ENCODE measurements around the gene CD9. TPM values are rescaled to one million over a fixed set of nuclear protein-coding genes. Genes with fewer than 3 reads are reported as not detected.

Gene CD9
- total and polyA plus RNA-seq, 4 experiments from 2014 or later, result 1.4 to 5.8 (median 4.4) TPM

DNA sequence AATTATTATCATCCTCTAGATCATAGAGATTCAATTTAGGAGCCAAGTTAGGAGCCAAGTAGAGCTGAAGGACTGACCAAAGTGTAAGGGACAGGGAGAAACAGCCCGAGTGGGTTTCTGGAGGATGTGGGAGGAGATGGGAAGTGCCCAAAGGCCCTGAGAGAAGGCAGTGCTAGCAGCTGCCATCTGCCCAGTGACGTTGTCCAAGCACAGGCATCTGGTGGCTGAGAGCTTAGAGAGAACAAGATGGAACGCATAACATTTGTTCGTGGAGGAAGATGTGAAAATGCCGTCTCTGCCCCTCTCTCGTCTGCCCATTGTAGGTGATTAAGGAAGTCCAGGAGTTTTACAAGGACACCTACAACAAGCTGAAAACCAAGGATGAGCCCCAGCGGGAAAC, 34.7 kb downstream of the CD9 start:
- no peaks in the 10 kb centered on the region for H3K9me3 ChIP-seq (ENCODE audit: control insufficient read depth in 1 of 2, low read length in 2 of 2)
- peaks cover 24% of the 10 kb centered on the region for H3K4me1 ChIP-seq (ENCODE audit: insufficient read depth, low read length)
- Mint-ChIP-seq H3K9me3 (peaks cover 0 to 2% (median 0%) of the 10 kb centered on the region in 8 donors), H3K4me1 (peaks cover 12 to 33% (median 16%) of the 10 kb centered on the region in 4 donors), H3K36me3 (no peaks in the 10 kb centered on the region), H3K27me3 (peaks cover 6 to 12% of the 10 kb centered on the region in 2 donors), H3K4me3 (no peak overlapping the region), H3K27ac (peak overlapping the region in 1 of 7 donors; percentile 54)
- ChIA-PET POLR2A (ENCODE audit: partially characterized antibody) (no interaction called here), CTCF (ENCODE audit: partially characterized antibody) (interaction anchor here (1.3 to 1.4 kb wide), 2 partner anchors 44 to 246 kb away, joined by 3 to 4 read pairs; no protein-coding TSS in a partner anchor)
- H3K36me3 ChIP-seq (ENCODE audit: insufficient read depth, low read length), result no peaks in the 10 kb centered on the region
- no peak for DNase-seq
- H3K27ac ChIP-seq (ENCODE audit: low read depth, low read length), result no peak overlapping the region
- intact Hi-C loops (cut with micrococcal nuclease), result no loop called here
- H3K27me3 ChIP-seq (ENCODE audit: insufficient read depth, low read length), result no peaks in the 10 kb centered on the region
- no peak overlapping the region for H3K4me3 ChIP-seq (ENCODE audit: low read length in 2 of 2)

DNA sequence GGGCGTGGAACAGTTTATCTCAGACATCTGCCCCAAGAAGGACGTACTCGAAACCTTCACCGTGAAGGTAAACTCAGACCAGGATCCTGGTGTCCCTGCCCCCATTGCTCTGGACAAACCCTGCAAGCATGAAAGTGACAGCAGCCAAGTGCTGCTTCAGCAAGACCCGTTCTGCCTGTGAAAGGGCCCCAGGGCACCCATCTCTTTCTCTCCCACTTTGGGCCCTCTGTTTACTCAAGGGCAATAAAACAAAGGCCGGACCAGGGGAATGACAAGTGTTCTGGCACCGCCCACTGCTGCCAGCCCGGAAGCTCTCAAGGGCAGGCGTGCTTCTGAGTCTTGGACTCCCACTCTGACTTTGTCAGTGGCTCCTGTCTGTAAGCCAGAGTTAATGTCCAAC, 35.3 kb downstream of the CD9 start:
- Mint-ChIP-seq H3K4me1 (peaks cover 7 to 27% (median 14%) of the 10 kb centered on the region in 4 donors), H3K27ac (no peak overlapping the region), H3K9me3 (peaks cover 0 to 2% (median 0%) of the 10 kb centered on the region in 8 donors), H3K27me3 (peaks cover 6 to 12% of the 10 kb centered on the region in 2 donors), H3K36me3 (no peaks in the 10 kb centered on the region), H3K4me3 (no peak overlapping the region)
- no peak overlapping the region for H3K4me3 ChIP-seq (ENCODE audit: low read length in 2 of 2)
- no peaks in the 10 kb centered on the region for H3K27me3 ChIP-seq (ENCODE audit: insufficient read depth, low read length)
- DNase-seq, result no peak
- intact Hi-C loops (cut with micrococcal nuclease), result no loop called here
- peaks cover 18% of the 10 kb centered on the region for H3K4me1 ChIP-seq (ENCODE audit: insufficient read depth, low read length)
- no peak overlapping the region for H3K27ac ChIP-seq (ENCODE audit: low read depth, low read length)
- CTCF ChIA-PET (ENCODE audit: partially characterized antibody), result interaction anchor here (1.4 kb wide), 1 partner anchor 43 kb away, joined by 4 read pairs; no protein-coding TSS in a partner anchor
- POLR2A ChIA-PET (ENCODE audit: partially characterized antibody), result no interaction called here
- no peaks in the 10 kb centered on the region for H3K9me3 ChIP-seq (ENCODE audit: control insufficient read depth in 1 of 2, low read length in 2 of 2)
- H3K36me3 ChIP-seq (ENCODE audit: insufficient read depth, low read length), result no peaks in the 10 kb centered on the region

DNA sequence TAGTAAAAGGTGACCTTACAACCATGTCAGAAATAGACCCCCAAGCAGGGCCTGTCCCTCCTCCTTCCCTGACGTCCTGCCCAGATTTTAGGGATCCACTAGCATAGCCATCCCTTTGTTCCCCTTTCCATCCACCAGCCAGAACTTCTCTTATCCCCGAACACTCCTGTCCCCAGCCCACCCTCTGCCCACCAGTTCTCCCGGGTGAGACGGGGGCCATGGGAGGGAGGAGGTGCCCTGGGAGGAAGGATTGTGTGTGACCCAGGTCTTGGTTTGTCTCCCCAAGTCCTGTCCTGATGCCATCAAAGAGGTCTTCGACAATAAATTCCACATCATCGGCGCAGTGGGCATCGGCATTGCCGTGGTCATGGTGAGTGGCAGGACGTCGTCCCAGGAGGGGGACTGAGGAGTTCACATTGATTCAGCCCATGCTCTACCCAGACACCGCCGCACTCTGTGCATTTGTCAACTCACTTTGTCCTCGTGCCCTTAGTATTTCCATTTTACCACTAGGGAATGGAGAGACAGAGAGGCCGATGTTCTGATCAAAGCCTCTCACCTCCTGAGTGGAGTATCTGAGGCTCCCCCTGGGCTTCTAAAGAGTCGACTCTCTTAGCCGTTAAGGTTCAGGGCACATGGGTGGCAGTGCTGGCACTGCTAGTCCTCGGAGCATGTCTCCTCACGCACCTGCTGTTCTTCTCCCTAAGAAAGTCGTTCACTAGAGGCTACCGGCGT, 35.9 kb downstream of the CD9 start:
- Mint-ChIP-seq H3K9me3 (peaks cover 0 to 2% (median 0%) of the 10 kb centered on the region in 8 donors), H3K36me3 (no peaks in the 10 kb centered on the region), H3K4me1 (peaks cover 2 to 21% (median 8%) of the 10 kb centered on the region in 4 donors), H3K27ac (no peak overlapping the region), H3K4me3 (no peak overlapping the region), H3K27me3 (peaks cover 6 to 12% of the 10 kb centered on the region in 2 donors)
- peaks cover 12% of the 10 kb centered on the region for H3K4me1 ChIP-seq (ENCODE audit: insufficient read depth, low read length)
- no peak overlapping the region for H3K4me3 ChIP-seq (ENCODE audit: low read length in 2 of 2)
- intact Hi-C loops (cut with micrococcal nuclease), result no loop called here
- POLR2A ChIA-PET (ENCODE audit: partially characterized antibody), result no interaction called here
- no peak overlapping the region for H3K27ac ChIP-seq (ENCODE audit: low read depth, low read length)
- no peaks in the 10 kb centered on the region for H3K27me3 ChIP-seq (ENCODE audit: insufficient read depth, low read length)
- no peaks in the 10 kb centered on the region for H3K36me3 ChIP-seq (ENCODE audit: insufficient read depth, low read length)
- DNase-seq, result no peak
- H3K9me3 ChIP-seq (ENCODE audit: control insufficient read depth in 1 of 2, low read length in 2 of 2), result no peaks in the 10 kb centered on the region
- CTCF ChIA-PET (ENCODE audit: partially characterized antibody), result no interaction called here

- Histone ChIP-seq H3K27me3 (ENCODE audit: insufficient read depth, low read length) (no peaks in the 10 kb centered on the region), H3K9me3 (ENCODE audit: control insufficient read depth in 1 of 2, low read length in 2 of 2) (no peaks in the 10 kb centered on the region), H3K36me3 (ENCODE audit: insufficient read depth, low read length) (no peaks in the 10 kb centered on the region), H3K4me3 (ENCODE audit: low read length in 2 of 2) (no peak overlapping the region), H3K4me1 (ENCODE audit: insufficient read depth, low read length) (peaks cover 7% of the 10 kb centered on the region), H3K27ac (ENCODE audit: low read depth, low read length) (no peak overlapping the region)
- H3K36me3 Mint-ChIP-seq, result no peaks in the 10 kb centered on the region
- H3K27ac Mint-ChIP-seq, result no peak overlapping the region
- ChIA-PET CTCF (ENCODE audit: partially characterized antibody) (no interaction called here), POLR2A (ENCODE audit: partially characterized antibody) (no interaction called here)
- H3K27me3 Mint-ChIP-seq, result peaks cover 6 to 12% of the 10 kb centered on the region in 2 donors
- peaks cover 0 to 2% (median 0%) of the 10 kb centered on the region in 8 donors for H3K9me3 Mint-ChIP-seq
- DNase-seq, result no peak
- intact Hi-C loops (cut with micrococcal nuclease), result no loop called here
- peaks cover 0 to 16% (median 4%) of the 10 kb centered on the region in 4 donors for H3K4me1 Mint-ChIP-seq
- no peak overlapping the region for H3K4me3 Mint-ChIP-seq
Observed at GRCh38 chr12:6236641-6236940, 36.4 kb downstream of the CD9 start.

DNA sequence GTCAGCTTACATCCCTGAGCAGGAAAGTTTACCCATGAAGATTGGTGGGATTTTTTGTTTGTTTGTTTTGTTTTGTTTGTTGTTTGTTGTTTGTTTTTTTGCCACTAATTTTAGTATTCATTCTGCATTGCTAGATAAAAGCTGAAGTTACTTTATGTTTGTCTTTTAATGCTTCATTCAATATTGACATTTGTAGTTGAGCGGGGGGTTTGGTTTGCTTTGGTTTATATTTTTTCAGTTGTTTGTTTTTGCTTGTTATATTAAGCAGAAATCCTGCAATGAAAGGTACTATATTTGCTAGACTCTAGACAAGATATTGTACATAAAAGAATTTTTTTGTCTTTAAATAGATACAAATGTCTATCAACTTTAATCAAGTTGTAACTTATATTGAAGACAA, 37.6 kb downstream of the CD9 start:
- Histone ChIP-seq H3K9me3 (ENCODE audit: control insufficient read depth in 1 of 2, low read length in 2 of 2) (no peaks in the 10 kb centered on the region), H3K27ac (ENCODE audit: low read depth, low read length) (no peak overlapping the region), H3K4me1 (ENCODE audit: insufficient read depth, low read length) (no peaks in the 10 kb centered on the region), H3K36me3 (ENCODE audit: insufficient read depth, low read length) (no peaks in the 10 kb centered on the region), H3K27me3 (ENCODE audit: insufficient read depth, low read length) (no peaks in the 10 kb centered on the region), H3K4me3 (ENCODE audit: low read length in 2 of 2) (no peak overlapping the region)
- ChIA-PET POLR2A (ENCODE audit: partially characterized antibody) (no interaction called here), CTCF (ENCODE audit: partially characterized antibody) (no interaction called here)
- intact Hi-C loops (cut with micrococcal nuclease), result no loop called here
- Mint-ChIP-seq H3K27ac (no peak overlapping the region), H3K27me3 (peaks cover 6 to 16% of the 10 kb centered on the region in 2 donors), H3K4me1 (peaks cover 0 to 5% (median 0%) of the 10 kb centered on the region in 4 donors), H3K9me3 (peaks cover 0 to 2% (median 0%) of the 10 kb centered on the region in 8 donors), H3K4me3 (no peak overlapping the region), H3K36me3 (no peaks in the 10 kb centered on the region)
- no peak for DNase-seq

DNA sequence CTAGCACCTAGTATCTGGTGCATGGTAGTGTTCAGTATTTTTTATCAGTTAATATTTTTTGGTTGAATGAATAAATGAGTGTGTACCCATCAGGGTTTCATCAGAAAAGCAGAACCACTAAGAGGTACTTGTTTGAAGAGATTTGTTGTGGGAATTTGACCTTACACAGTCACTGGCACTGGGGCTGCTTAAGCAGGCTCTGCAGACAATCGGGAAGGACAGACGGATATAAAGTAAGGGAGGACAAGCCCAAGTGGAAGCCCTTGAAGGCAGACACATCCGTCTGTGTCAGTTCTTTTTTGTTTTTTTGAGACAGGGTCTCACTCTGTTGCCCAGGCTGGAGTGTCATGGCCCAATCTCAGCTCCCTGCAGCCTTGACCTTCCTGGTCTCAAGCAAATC, 38.7 kb downstream of the CD9 start:
- Mint-ChIP-seq H3K36me3 (no peaks in the 10 kb centered on the region), H3K27ac (no peak overlapping the region), H3K4me1 (no peaks in the 10 kb centered on the region), H3K9me3 (peaks cover 0 to 2% (median 0%) of the 10 kb centered on the region in 8 donors), H3K4me3 (no peak overlapping the region), H3K27me3 (peaks cover 4 to 14% of the 10 kb centered on the region in 2 donors)
- H3K27me3 ChIP-seq (ENCODE audit: insufficient read depth, low read length), result no peaks in the 10 kb centered on the region
- no peak for DNase-seq
- no peak overlapping the region for H3K27ac ChIP-seq (ENCODE audit: low read depth, low read length)
- intact Hi-C loops (cut with micrococcal nuclease), result no loop called here
- ChIA-PET POLR2A (ENCODE audit: partially characterized antibody) (no interaction called here), CTCF (ENCODE audit: partially characterized antibody) (no interaction called here)
- no peaks in the 10 kb centered on the region for H3K9me3 ChIP-seq (ENCODE audit: control insufficient read depth in 1 of 2, low read length in 2 of 2)
- no peaks in the 10 kb centered on the region for H3K36me3 ChIP-seq (ENCODE audit: insufficient read depth, low read length)
- no peak overlapping the region for H3K4me3 ChIP-seq (ENCODE audit: low read length in 2 of 2)
- H3K4me1 ChIP-seq (ENCODE audit: insufficient read depth, low read length), result no peaks in the 10 kb centered on the region

DNA sequence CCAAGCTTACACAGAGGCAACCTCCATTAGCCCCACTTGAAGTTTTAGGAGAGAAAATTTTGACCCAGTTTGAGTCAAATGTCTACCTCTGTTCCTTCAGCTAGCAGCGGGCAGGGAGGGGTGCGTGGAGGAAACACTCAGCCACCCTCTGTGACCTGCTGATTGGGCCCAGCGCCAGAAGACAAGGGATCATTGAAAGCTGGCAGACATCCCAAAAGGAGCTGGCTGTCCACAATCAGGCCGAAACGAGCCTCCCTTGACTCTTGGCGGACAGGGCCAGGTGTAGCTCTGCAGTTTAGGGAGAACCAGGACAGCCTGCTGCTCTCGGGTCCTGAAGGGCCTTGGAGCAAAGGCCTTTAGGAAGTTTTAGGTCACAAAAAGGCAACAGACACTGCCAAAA, 41.3 kb downstream of the CD9 start:
- H3K27ac Mint-ChIP-seq, result no peak overlapping the region
- intact Hi-C loops (cut with micrococcal nuclease), result no loop called here
- H3K27me3 Mint-ChIP-seq, result peaks cover 1 to 11% of the 10 kb centered on the region in 2 donors
- Histone ChIP-seq H3K27ac (ENCODE audit: low read depth, low read length) (no peak overlapping the region), H3K27me3 (ENCODE audit: insufficient read depth, low read length) (no peaks in the 10 kb centered on the region), H3K4me3 (ENCODE audit: low read length in 2 of 2) (no peak overlapping the region), H3K9me3 (ENCODE audit: control insufficient read depth in 1 of 2, low read length in 2 of 2) (no peaks in the 10 kb centered on the region), H3K36me3 (ENCODE audit: insufficient read depth, low read length) (no peaks in the 10 kb centered on the region), H3K4me1 (ENCODE audit: insufficient read depth, low read length) (no peaks in the 10 kb centered on the region)
- H3K4me3 Mint-ChIP-seq, result no peak overlapping the region
- DNase-seq, result no peak
- peaks cover 0 to 12% (median 2%) of the 10 kb centered on the region in 8 donors for H3K9me3 Mint-ChIP-seq
- no peaks in the 10 kb centered on the region for H3K4me1 Mint-ChIP-seq
- H3K36me3 Mint-ChIP-seq, result no peaks in the 10 kb centered on the region
- POLR2A ChIA-PET (ENCODE audit: partially characterized antibody), result no interaction called here
- CTCF ChIA-PET (ENCODE audit: partially characterized antibody), result interaction anchor here (1.0 kb wide), 1 partner anchor 33 kb away, joined by 3 read pairs; no protein-coding TSS in a partner anchor

All from CD4-positive, alpha-beta memory T cell (primary cell).